ENCODE results near the gene CRTC1.

DNA sequence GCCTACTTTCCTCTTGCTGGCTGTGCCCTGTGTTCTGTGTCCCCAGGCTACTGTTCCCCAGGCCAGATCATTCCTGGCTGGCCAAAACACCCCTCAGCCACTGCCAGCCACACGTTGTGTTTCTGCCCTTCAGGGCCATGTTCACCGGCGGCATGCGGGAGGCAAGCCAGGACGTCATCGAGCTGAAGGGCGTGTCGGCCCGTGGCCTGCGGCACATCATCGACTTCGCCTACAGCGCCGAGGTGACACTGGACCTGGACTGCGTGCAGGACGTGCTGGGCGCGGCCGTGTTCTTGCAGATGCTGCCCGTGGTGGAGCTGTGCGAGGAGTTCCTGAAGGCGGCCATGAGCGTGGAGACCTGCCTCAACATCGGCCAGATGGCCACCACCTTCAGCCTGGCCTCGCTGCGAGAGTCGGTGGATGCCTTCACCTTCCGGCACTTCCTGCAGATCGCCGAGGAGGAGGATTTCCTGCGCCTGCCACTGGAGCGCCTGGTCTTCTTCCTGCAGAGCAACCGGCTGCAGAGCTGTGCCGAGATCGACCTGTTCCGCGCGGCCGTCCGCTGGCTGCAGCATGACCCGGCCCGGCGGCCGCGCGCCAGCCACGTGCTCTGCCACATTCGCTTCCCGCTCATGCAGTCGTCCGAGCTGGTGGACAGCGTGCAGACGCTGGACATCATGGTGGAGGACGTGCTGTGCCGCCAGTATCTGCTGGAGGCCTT is 15.8 kb upstream of the CRTC1 start:
- TF ChIP-seq EZH2 (optimal IDR thresholded peaks at IDR 0.05; ENCODE audit: low read depth, low read length) (no peak), EZH2phosphoT487 (IDR thresholded peaks at IDR 0.05; ENCODE audit: low read length) (no peak)
- TF ChIP-seq, protein P1, sequence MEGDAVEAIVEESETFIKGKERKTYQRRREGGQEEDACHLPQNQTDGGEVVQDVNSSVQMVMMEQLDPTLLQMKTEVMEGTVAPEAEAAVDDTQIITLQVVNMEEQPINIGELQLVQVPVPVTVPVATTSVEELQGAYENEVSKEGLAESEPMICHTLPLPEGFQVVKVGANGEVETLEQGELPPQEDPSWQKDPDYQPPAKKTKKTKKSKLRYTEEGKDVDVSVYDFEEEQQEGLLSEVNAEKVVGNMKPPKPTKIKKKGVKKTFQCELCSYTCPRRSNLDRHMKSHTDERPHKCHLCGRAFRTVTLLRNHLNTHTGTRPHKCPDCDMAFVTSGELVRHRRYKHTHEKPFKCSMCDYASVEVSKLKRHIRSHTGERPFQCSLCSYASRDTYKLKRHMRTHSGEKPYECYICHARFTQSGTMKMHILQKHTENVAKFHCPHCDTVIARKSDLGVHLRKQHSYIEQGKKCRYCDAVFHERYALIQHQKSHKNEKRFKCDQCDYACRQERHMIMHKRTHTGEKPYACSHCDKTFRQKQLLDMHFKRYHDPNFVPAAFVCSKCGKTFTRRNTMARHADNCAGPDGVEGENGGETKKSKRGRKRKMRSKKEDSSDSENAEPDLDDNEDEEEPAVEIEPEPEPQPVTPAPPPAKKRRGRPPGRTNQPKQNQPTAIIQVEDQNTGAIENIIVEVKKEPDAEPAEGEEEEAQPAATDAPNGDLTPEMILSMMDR (IDR thresholded peaks at IDR 0.05; ENCODE audit: low read length), result no peak

Data from MM.1S (cell line).